ENCODE data around the gene INSYN2B. TPM values are rescaled to one million over a fixed set of nuclear protein-coding genes. Genes with fewer than 3 reads are reported as not detected.

The INSYN2B gene
- total and polyA plus RNA-seq, 2 donors (not counting 1 experiment from before 2014, with no cell fraction given) = not detected

GRCh38 chr5:169904059-169904458 is 76.2 kb downstream of the INSYN2B start:
- peaks cover 23% of the 10 kb centered on the region for H4K20me1 ChIP-seq (ENCODE audit: control insufficient read depth, insufficient read depth, low read length, poor library complexity, severe bottlenecking)
- POLR2A ChIA-PET = no interaction called here
- H3K4me2 ChIP-seq (replicated peaks; ENCODE audit: low read depth, low read length, poor library complexity, severe bottlenecking) = no peak overlapping the region
- H3K4me3 Mint-ChIP-seq = no peak overlapping the region
- no peak overlapping the region for H3K4me3 ChIP-seq (ENCODE audit: control extremely low read depth in 1 of 5, extremely low read depth in 1 of 5, insufficient read depth in 1 of 5, low read depth in 2 of 5, low read length in 4 of 5)
- no peak overlapping the region for H3K27ac ChIP-seq (ENCODE audit: low read length in 2 of 2)
- DNase-seq (no peak), ATAC-seq (ENCODE audit: low read depth) (no peak)
- H3K79me2 ChIP-seq (ENCODE audit: control insufficient read depth, insufficient read depth, low read length) = peaks cover 8% of the 10 kb centered on the region
- 80% methylated on average over 1 of the region's 2 CpGs for WGBS (ENCODE audit: insufficient coverage)
- peaks cover 10% of the 10 kb centered on the region for H3K4me1 Mint-ChIP-seq
- H3K27me3 Mint-ChIP-seq = no peaks in the 10 kb centered on the region
- H2AFZ ChIP-seq (ENCODE audit: insufficient read depth, low read depth, low read length, poor library complexity, severe bottlenecking) = no peak overlapping the region
- no peak for TF ChIP-seq CTCF (IDR thresholded peaks at IDR 0.05)
- no peak for TF ChIP-seq EZH2 (IDR thresholded peaks at IDR 0.05; ENCODE audit: borderline replicate concordance, insufficient read depth, low read depth, low read length, poor library complexity, severe bottlenecking)
- intact Hi-C loops (cut with micrococcal nuclease) = no loop called here
- H3K9me3 Mint-ChIP-seq (ENCODE audit: insufficient read depth) = no peaks in the 10 kb centered on the region
- H3K9ac ChIP-seq (ENCODE audit: low read length) = no peak overlapping the region
- no peaks in the 10 kb centered on the region for H3K9me3 ChIP-seq (ENCODE audit: control extremely low read depth in 1 of 3, control insufficient read depth in 2 of 3, insufficient read depth in 1 of 3, low read length in 2 of 3)
- H3K27me3 ChIP-seq (replicated peaks in 1 of 4; ENCODE audit: control extremely low read depth in 1 of 4, control insufficient read depth in 3 of 4, insufficient read depth in 4 of 4, low read length in 3 of 4) = no peaks in the 10 kb centered on the region
- H3K27ac Mint-ChIP-seq = peak overlapping the region; percentile 10
- H3K4me1 ChIP-seq (ENCODE audit: control insufficient read depth in 2 of 2, insufficient read depth in 2 of 2, low read length in 2 of 2) = no peaks in the 10 kb centered on the region
- CTCF ChIA-PET = no interaction called here
- H3K36me3 ChIP-seq (replicated peaks in 1 of 2; ENCODE audit: control extremely low read depth in 1 of 2, control insufficient read depth in 1 of 2, extremely low read depth in 1 of 2, insufficient read depth in 2 of 2, low read length in 1 of 2) = peaks cover 6 to 25% of the 10 kb centered on the region in 2 experiments

- 0% methylated on average over 1 of the region's 2 CpGs for WGBS (ENCODE audit: insufficient coverage)
- H3K4me3 ChIP-seq (ENCODE audit: control extremely low read depth in 1 of 5, extremely low read depth in 1 of 5, insufficient read depth in 1 of 5, low read depth in 2 of 5, low read length in 4 of 5) = no peak overlapping the region
- H3K9me3 Mint-ChIP-seq (ENCODE audit: insufficient read depth) = no peaks in the 10 kb centered on the region
- H3K27me3 ChIP-seq (replicated peaks in 1 of 4; ENCODE audit: control extremely low read depth in 1 of 4, control insufficient read depth in 3 of 4, insufficient read depth in 4 of 4, low read length in 3 of 4) = no peaks in the 10 kb centered on the region
- peaks cover 10% of the 10 kb centered on the region for H3K4me1 Mint-ChIP-seq
- no peak overlapping the region for H3K9ac ChIP-seq (ENCODE audit: low read length)
- H3K27ac ChIP-seq (ENCODE audit: low read length in 2 of 2) = no peak overlapping the region
- TF ChIP-seq EZH2 (IDR thresholded peaks at IDR 0.05; ENCODE audit: borderline replicate concordance, insufficient read depth, low read depth, low read length, poor library complexity, severe bottlenecking) = no peak
- no peak for TF ChIP-seq CTCF (IDR thresholded peaks at IDR 0.05)
- H2AFZ ChIP-seq (ENCODE audit: insufficient read depth, low read depth, low read length, poor library complexity, severe bottlenecking) = no peak overlapping the region
- H3K27ac Mint-ChIP-seq = no peak overlapping the region
- H4K20me1 ChIP-seq (ENCODE audit: control insufficient read depth, insufficient read depth, low read length, poor library complexity, severe bottlenecking) = peaks cover 21% of the 10 kb centered on the region
- no peaks in the 10 kb centered on the region for H3K4me1 ChIP-seq (ENCODE audit: control insufficient read depth in 2 of 2, insufficient read depth in 2 of 2, low read length in 2 of 2)
- peaks cover 6 to 39% of the 10 kb centered on the region in 2 experiments for H3K36me3 ChIP-seq (replicated peaks in 1 of 2; ENCODE audit: control extremely low read depth in 1 of 2, control insufficient read depth in 1 of 2, extremely low read depth in 1 of 2, insufficient read depth in 2 of 2, low read length in 1 of 2)
- ATAC-seq (ENCODE audit: low read depth) (no peak), DNase-seq (no peak)
- no peaks in the 10 kb centered on the region for H3K9me3 ChIP-seq (ENCODE audit: control extremely low read depth in 1 of 3, control insufficient read depth in 2 of 3, insufficient read depth in 1 of 3, low read length in 2 of 3)
- H3K4me2 ChIP-seq (replicated peaks; ENCODE audit: low read depth, low read length, poor library complexity, severe bottlenecking) = no peak overlapping the region
- intact Hi-C loops (cut with micrococcal nuclease) = no loop called here
- CTCF ChIA-PET = no interaction called here
- H3K27me3 Mint-ChIP-seq = no peaks in the 10 kb centered on the region
- POLR2A ChIA-PET = no interaction called here
- no peak overlapping the region for H3K4me3 Mint-ChIP-seq
- H3K79me2 ChIP-seq (ENCODE audit: control insufficient read depth, insufficient read depth, low read length) = peaks cover 19% of the 10 kb centered on the region
Measured at GRCh38 chr5:169901896-169902295, 78.4 kb downstream of the INSYN2B start.

Measured in B cell (primary cell).